HG03045 (cell line): ENCODE results near the gene THOC7.

Source experiments
- ATAC-seq: cut with Tn5 transposase; IDR thresholded peaks from one replicate; pipeline ENCODE4 v1.9.1; 2021; ENCODE audit warnings: mild to moderate bottlenecking, moderate library complexity; ENCODE audit not compliant: unreplicated experiment

The THOC7 gene

GRCh38 chr3:63878394-63879060, 14.9 kb upstream of the THOC7 start:
- no peak for ATAC-seq

GRCh38 chr3:63877737-63878393, 14.3 kb upstream of the THOC7 start:
- no peak for ATAC-seq

- ATAC-seq = no peak
Measured at GRCh38 chr3:63876260-63876659, 12.7 kb upstream of the THOC7 start.

- ATAC-seq = no peak
Measured at GRCh38 chr3:63875510-63875909, 11.9 kb upstream of the THOC7 start.

GRCh38 chr3:63874769-63875168, 11.2 kb upstream of the THOC7 start:
- ATAC-seq = no peak

GRCh38 chr3:63872135-63872924, 8.7 kb upstream of the THOC7 start:
- no peak for ATAC-seq

GRCh38 chr3:63870615-63871005, 7.0 kb upstream of the THOC7 start:
- ATAC-seq = no peak

GRCh38 chr3:63869940-63870614, 6.5 kb upstream of the THOC7 start:
- ATAC-seq = no peak

GRCh38 chr3:63867225-63867624, 3.6 kb upstream of the THOC7 start:
- ATAC-seq = no peak

- ATAC-seq = no peak
Measured at GRCh38 chr3:63864965-63865327, 1.3 kb upstream of the THOC7 start.

GRCh38 chr3:63864008-63864964, 681 bp upstream of the THOC7 start:
- ATAC-seq = peak; percentile 47

GRCh38 chr3:63862804-63863149, 828 bp downstream of the THOC7 start:
- ATAC-seq = no peak

- ATAC-seq = no peak
Measured at GRCh38 chr3:63861306-63861705, 2.3 kb downstream of the THOC7 start.

GRCh38 chr3:63860776-63861175, 2.8 kb downstream of the THOC7 start:
- ATAC-seq = no peak

GRCh38 chr3:63857311-63857710, 6.3 kb downstream of the THOC7 start:
- ATAC-seq = no peak

- ATAC-seq = no peak
Measured at GRCh38 chr3:63855333-63855940, 8.2 kb downstream of the THOC7 start.

- ATAC-seq = no peak
Measured at GRCh38 chr3:63853106-63853505, 10.5 kb downstream of the THOC7 start.

- no peak for ATAC-seq
Measured at GRCh38 chr3:63851287-63851686, 12.3 kb downstream of the THOC7 start.

GRCh38 chr3:63849175-63849574, 14.4 kb downstream of the THOC7 start:
- ATAC-seq = no peak
